Measurements from ENCODE around the gene FAAH. TPM values are rescaled to one million over a fixed set of nuclear protein-coding genes. Genes with fewer than 3 reads are reported as not detected.

Gene FAAH
- total RNA-seq, 1 donor from 2014 or later = 14.1 TPM

DNA sequence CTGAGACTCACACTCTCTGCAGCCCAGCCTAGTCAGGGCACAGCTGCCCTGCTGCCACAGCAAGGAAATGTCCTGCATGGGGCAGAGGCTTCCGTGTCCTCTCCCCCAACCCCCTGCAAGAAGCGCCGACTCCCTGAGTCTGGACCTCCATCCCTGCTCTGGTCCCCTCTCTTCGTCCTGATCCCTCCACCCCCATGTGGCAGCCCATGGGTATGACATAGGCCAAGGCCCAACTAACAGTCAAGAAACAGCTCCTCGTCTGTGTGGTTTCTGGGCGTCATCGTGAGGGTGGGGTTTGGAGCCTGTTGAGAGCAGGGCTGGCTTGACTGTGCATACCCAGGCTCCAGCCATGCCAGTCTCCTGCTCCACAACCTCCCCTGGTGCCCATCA lies 19.5 kb downstream of the FAAH start:
- Mint-ChIP-seq H3K27ac (ENCODE audit: unreplicated experiment) (no peak overlapping the region), H3K36me3 (ENCODE audit: low read depth) (peaks cover 14% of the 10 kb centered on the region), H3K4me3 (ENCODE audit: unreplicated experiment) (no peak overlapping the region), H3K4me1 (ENCODE audit: low read depth) (peaks cover 2% of the 10 kb centered on the region), H3K27me3 (ENCODE audit: low read depth) (no peaks in the 10 kb centered on the region), H3K9me3 (ENCODE audit: low read depth) (no peaks in the 10 kb centered on the region)
- TF ChIP-seq CTCF (IDR thresholded peaks at IDR 0.05) = peak; percentile 51
- no peak for DNase-seq (ENCODE audit: low spot score)

GRCh38 chr1:46415514-46415913 lies 21.4 kb downstream of the FAAH start:
- peaks cover 13% of the 10 kb centered on the region for H3K27me3 Mint-ChIP-seq (ENCODE audit: low read depth)
- DNase-seq (ENCODE audit: low spot score) = no peak
- H3K9me3 Mint-ChIP-seq (ENCODE audit: low read depth) = no peaks in the 10 kb centered on the region
- no peak overlapping the region for H3K4me3 Mint-ChIP-seq (ENCODE audit: unreplicated experiment)
- no peak overlapping the region for H3K27ac Mint-ChIP-seq (ENCODE audit: unreplicated experiment)
- peaks cover 2% of the 10 kb centered on the region for H3K4me1 Mint-ChIP-seq (ENCODE audit: low read depth)
- no peak for TF ChIP-seq CTCF (IDR thresholded peaks at IDR 0.05)
- peaks cover 14% of the 10 kb centered on the region for H3K36me3 Mint-ChIP-seq (ENCODE audit: low read depth)

DNA sequence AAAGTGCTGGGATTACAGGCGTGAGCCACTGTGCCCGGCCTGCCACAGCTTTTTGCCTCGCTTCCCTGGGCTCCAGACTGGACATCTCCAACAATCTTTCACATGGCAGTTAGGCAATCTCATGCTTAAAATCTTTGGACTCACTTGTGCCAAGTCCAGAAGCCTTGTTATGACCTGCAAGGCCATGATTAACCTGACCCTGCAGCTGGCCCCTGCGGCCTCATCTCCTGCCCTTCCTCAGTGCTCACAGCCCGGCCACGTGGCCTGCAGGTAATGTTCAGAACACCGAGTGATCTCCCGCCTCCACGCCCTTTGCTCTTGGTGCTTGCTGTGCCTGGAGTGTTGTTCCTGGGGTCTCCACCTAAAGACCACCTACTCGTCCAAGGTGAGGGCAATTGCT lies 24.9 kb downstream of the FAAH start:
- Mint-ChIP-seq H3K27ac (ENCODE audit: unreplicated experiment) (no peak overlapping the region), H3K4me1 (ENCODE audit: low read depth) (no peaks in the 10 kb centered on the region), H3K9me3 (ENCODE audit: low read depth) (no peaks in the 10 kb centered on the region), H3K36me3 (ENCODE audit: low read depth) (peaks cover 9% of the 10 kb centered on the region), H3K27me3 (ENCODE audit: low read depth) (peaks cover 34% of the 10 kb centered on the region), H3K4me3 (ENCODE audit: unreplicated experiment) (no peak overlapping the region)
- DNase-seq (ENCODE audit: low spot score) = no peak
- TF ChIP-seq CTCF (IDR thresholded peaks at IDR 0.05) = no peak

DNA sequence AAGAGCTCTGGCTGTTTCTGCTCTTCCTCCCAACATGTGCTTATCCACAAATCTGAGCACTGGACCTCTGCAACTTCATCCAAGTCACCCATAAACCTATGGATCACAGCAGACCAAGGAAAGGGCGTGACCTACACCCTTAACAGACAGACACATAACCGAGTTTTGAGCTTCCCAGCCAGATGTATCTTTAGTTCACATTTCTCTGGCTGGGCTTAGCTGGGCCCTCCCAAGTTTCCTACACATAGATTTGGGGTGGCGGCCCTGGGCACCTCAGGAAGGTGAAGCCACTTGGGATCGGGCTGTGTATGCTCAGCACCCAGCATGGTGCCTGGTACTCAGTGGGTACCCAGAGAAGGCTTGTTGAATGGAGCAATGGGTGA lies 26.4 kb downstream of the FAAH start:
- peaks cover 2% of the 10 kb centered on the region for H3K36me3 Mint-ChIP-seq (ENCODE audit: low read depth)
- no peak for DNase-seq (ENCODE audit: low spot score)
- H3K27me3 Mint-ChIP-seq (ENCODE audit: low read depth) = peaks cover 38% of the 10 kb centered on the region
- no peak overlapping the region for H3K4me3 Mint-ChIP-seq (ENCODE audit: unreplicated experiment)
- no peaks in the 10 kb centered on the region for H3K4me1 Mint-ChIP-seq (ENCODE audit: low read depth)
- H3K9me3 Mint-ChIP-seq (ENCODE audit: low read depth) = no peaks in the 10 kb centered on the region
- no peak overlapping the region for H3K27ac Mint-ChIP-seq (ENCODE audit: unreplicated experiment)
- no peak for TF ChIP-seq CTCF (IDR thresholded peaks at IDR 0.05)

DNA sequence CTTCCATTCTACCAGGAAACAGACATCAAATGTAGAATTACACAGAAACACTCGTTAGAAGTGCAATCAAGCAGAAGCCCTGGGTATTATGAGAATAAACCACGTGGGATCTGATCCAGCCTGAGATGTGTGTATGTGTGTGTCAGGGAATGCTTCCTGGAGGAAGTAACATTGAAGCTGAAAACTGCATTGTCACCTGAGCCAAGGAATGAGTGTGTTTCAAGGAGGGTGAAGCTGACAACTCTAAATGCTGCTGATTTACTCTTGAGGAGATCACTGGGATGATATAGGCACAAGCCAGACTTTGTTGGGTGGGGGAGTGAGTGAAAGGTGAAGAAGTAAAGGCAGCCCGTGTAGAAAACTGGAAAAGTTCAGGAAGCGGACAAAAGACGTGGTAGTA lies 27.6 kb downstream of the FAAH start:
- TF ChIP-seq CTCF (IDR thresholded peaks at IDR 0.05) = no peak
- Mint-ChIP-seq H3K9me3 (ENCODE audit: low read depth) (no peaks in the 10 kb centered on the region), H3K4me3 (ENCODE audit: unreplicated experiment) (no peak overlapping the region), H3K4me1 (ENCODE audit: low read depth) (no peaks in the 10 kb centered on the region), H3K27me3 (ENCODE audit: low read depth) (peaks cover 41% of the 10 kb centered on the region), H3K27ac (ENCODE audit: unreplicated experiment) (no peak overlapping the region), H3K36me3 (ENCODE audit: low read depth) (no peaks in the 10 kb centered on the region)
- no peak for DNase-seq (ENCODE audit: low spot score)
